Thyroid gland (tissue), 4 donors: ENCODE measurements around the gene ADCK1. TPM values are rescaled to one million over a fixed set of nuclear protein-coding genes. Genes with fewer than 3 reads are reported as not detected.

Experiments used
- DNase-seq, 2 donors: peaks; one replicate each; pipeline ENCODE4 v3.0.0-alpha.2; 2019
- H3K27ac ChIP-seq, 3 donors: fragments of 200-600 bp; sonication (generic); 1 replicate in 2 of 3; 2 replicates in 1 of 3; pipeline ENCODE4 v1.5.1; 2016 to 2019; ENCODE audit warnings: mild to moderate bottlenecking in 1 of 3, moderate library complexity in 1 of 3
- H3K27me3 ChIP-seq: fragments of 200-600 bp; sonication (generic); one replicate; pipeline ENCODE4 v1.5.1; 2019
- H3K36me3 ChIP-seq, 2 donors: fragments of 200-600 bp; sonication (generic); one replicate each; pipeline ENCODE4 v1.5.1; 2016 to 2019
- H3K4me1 ChIP-seq, 2 donors: fragments of 200-600 bp; sonication (generic); one replicate each; pipeline ENCODE4 v1.5.1; 2017 to 2019
- H3K4me3 ChIP-seq, 3 donors: fragments of 200-600 bp; sonication (generic); replicated peaks in 1 of 3; 1 replicate in 2 of 3; 2 replicates in 1 of 3; pipeline ENCODE4 v1.5.1; 2016; ENCODE audit warnings: mild to moderate bottlenecking in 1 of 3
- H3K9me3 ChIP-seq: fragments of 200-600 bp; sonication (generic); one replicate; pipeline ENCODE4 v1.5.1; 2017
- CTCF ChIP-seq, 6 experiments: fragments of 200-600 bp in 3 of 6; fragments of 450-650 bp in 3 of 6; sonication (generic) in 3 of 6; IDR thresholded peaks; one replicate each; pipeline ENCODE4 v1.5.1; 2016 to 2019; ENCODE audit warnings: antibody characterized with exemption in 6 of 6, mild to moderate bottlenecking in 2 of 6, inconsistent platforms in 1 of 6, moderate library complexity in 1 of 6
- POLR2A ChIP-seq, 2 donors: fragments of 450-650 bp; IDR thresholded peaks; one replicate each; pipeline ENCODE4 v1.6.1; 2017; ENCODE audit warnings: antibody characterized with exemption in 2 of 2, mild to moderate bottlenecking in 2 of 2, moderate library complexity in 1 of 2
- WGBS, 2 donors: methylation state at CpG; one replicate each; pipeline ENCODE4 v1.1.5; 2017; 5-methylcytosine and 5-hydroxymethylcytosine counted together
- intact Hi-C: fragments of 100-400 bp; cut with DNase I; formaldehyde crosslinking; loops from one replicate; pipeline ENCODE4 v1.15.1; 2023
- total RNA-seq, 4 donors: library from RNA; depleted of rRNA; stranded (reverse); fragments of >200 nt; gene quantifications; one replicate each; pipeline ENCODE4 v1.2.3, GENCODE V29; 2016

The ADCK1 gene
- total RNA-seq, 4 donors from 2014 or later, result 4.0 to 13.5 (median 12.1) TPM

GRCh38 chr14:77843195-77843594, 43.3 kb downstream of the ADCK1 start:
- H3K4me1 ChIP-seq, result no peaks in the 10 kb centered on the region
- no peak for DNase-seq
- intact Hi-C loops, result no loop called here
- no peak overlapping the region for H3K27ac ChIP-seq
- no peak overlapping the region for H3K4me3 ChIP-seq
- no peaks in the 10 kb centered on the region for H3K36me3 ChIP-seq
- TF ChIP-seq POLR2A (IDR thresholded peaks at IDR 0.05) (no peak), CTCF (IDR thresholded peaks at IDR 0.05) (no peak)
- 77 to 80% methylated on average over 3 of the region's 3 CpGs for WGBS, 2 donors
- H3K27me3 ChIP-seq, result no peaks in the 10 kb centered on the region
- H3K9me3 ChIP-seq, result no peaks in the 10 kb centered on the region

- H3K27me3 ChIP-seq, result no peaks in the 10 kb centered on the region
- no peak for TF ChIP-seq POLR2A (IDR thresholded peaks at IDR 0.05)
- no peak for TF ChIP-seq CTCF (IDR thresholded peaks at IDR 0.05)
- H3K36me3 ChIP-seq, result no peaks in the 10 kb centered on the region
- no peak for DNase-seq
- 95 to 97% methylated on average over 1 of the region's 1 CpG for WGBS, 2 donors
- no peaks in the 10 kb centered on the region for H3K4me1 ChIP-seq
- no peak overlapping the region for H3K27ac ChIP-seq
- intact Hi-C loops, result no loop called here
- no peaks in the 10 kb centered on the region for H3K9me3 ChIP-seq
- no peak overlapping the region for H3K4me3 ChIP-seq
Observed at GRCh38 chr14:77843651-77844050, 43.7 kb downstream of the ADCK1 start.

GRCh38 chr14:77844802-77845201, 44.9 kb downstream of the ADCK1 start:
- H3K9me3 ChIP-seq, result no peaks in the 10 kb centered on the region
- TF ChIP-seq CTCF (IDR thresholded peaks at IDR 0.05), result no peak
- TF ChIP-seq POLR2A (IDR thresholded peaks at IDR 0.05), result no peak
- H3K36me3 ChIP-seq, result no peaks in the 10 kb centered on the region
- H3K4me3 ChIP-seq, result no peak overlapping the region
- intact Hi-C loops, result no loop called here
- H3K4me1 ChIP-seq, result no peaks in the 10 kb centered on the region
- no peak for DNase-seq
- no peaks in the 10 kb centered on the region for H3K27me3 ChIP-seq
- H3K27ac ChIP-seq, result no peak overlapping the region
- 70 to 72% methylated on average over 4 of the region's 4 CpGs for WGBS, 2 donors

GRCh38 chr14:77848031-77848430, 48.1 kb downstream of the ADCK1 start:
- H3K9me3 ChIP-seq, result no peaks in the 10 kb centered on the region
- intact Hi-C loops, result no loop called here
- WGBS, 2 donors, result 67 to 78% methylated on average over 3 of the region's 3 CpGs
- TF ChIP-seq CTCF (IDR thresholded peaks at IDR 0.05), result no peak
- no peak for TF ChIP-seq POLR2A (IDR thresholded peaks at IDR 0.05)
- DNase-seq, result no peak
- H3K27ac ChIP-seq, result no peak overlapping the region
- no peaks in the 10 kb centered on the region for H3K36me3 ChIP-seq
- H3K4me1 ChIP-seq, result no peaks in the 10 kb centered on the region
- no peak overlapping the region for H3K4me3 ChIP-seq
- no peaks in the 10 kb centered on the region for H3K27me3 ChIP-seq

GRCh38 chr14:77849711-77850110, 49.8 kb downstream of the ADCK1 start:
- Histone ChIP-seq H3K27me3 (no peaks in the 10 kb centered on the region), H3K27ac (no peak overlapping the region), H3K36me3 (no peaks in the 10 kb centered on the region), H3K4me3 (no peak overlapping the region), H3K4me1 (no peaks in the 10 kb centered on the region), H3K9me3 (no peaks in the 10 kb centered on the region)
- WGBS, 2 donors, result 100% methylated on average over 1 of the region's 1 CpG
- DNase-seq, result no peak
- intact Hi-C loops, result no loop called here
- TF ChIP-seq POLR2A (IDR thresholded peaks at IDR 0.05) (no peak), CTCF (IDR thresholded peaks at IDR 0.05) (no peak)
